HG03175 (cell line): Measurements from ENCODE around the gene OLA1.
A peak's percentile ranks its signal among the peaks of the same experiment; 100 is the strongest.

Experiments
- ATAC-seq: cut with Tn5 transposase; IDR thresholded peaks from one replicate; pipeline ENCODE4 v1.9.1; 2021; ENCODE audit warnings: mild to moderate bottlenecking, moderate library complexity; ENCODE audit not compliant: unreplicated experiment

OLA1 gene

DNA sequence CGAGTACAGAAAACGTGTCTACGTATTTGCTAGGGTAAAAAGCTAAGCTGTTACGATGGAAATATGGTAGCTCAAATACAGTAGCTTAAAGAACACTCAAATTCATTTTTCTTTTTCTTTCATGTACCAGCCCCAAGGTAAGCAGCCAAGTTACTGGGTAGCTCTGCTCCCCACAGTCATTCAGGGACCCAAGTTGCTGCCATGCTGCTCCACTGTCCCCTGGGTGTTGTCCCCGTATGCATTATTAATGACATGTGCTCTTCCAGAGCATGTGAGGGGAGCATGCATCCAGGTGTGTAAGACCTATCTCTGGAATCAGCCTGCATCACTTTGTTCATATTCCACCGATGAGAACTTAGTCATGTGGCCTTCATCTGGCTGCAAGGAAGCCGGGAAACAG is 178.1 kb downstream of the OLA1 start:
- no peak for ATAC-seq

DNA sequence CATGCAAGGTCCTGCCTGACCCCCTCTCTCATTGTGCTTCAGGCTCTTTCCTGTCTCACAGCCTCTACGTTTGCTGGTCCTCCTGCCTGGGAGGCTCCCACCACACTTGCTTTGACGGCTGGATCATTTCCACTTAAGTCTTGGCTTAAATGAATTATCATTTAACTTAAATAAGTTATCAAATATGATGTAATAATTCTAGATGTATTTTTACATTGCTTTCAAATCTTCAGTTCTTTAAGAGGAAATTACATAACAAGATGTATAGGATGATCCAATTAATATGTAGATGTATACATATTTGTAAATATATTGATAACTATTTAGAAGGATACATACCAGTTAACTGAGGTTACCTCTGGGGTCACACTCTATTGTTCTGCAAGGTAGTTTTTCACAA is 180.5 kb downstream of the OLA1 start:
- no peak for ATAC-seq

DNA sequence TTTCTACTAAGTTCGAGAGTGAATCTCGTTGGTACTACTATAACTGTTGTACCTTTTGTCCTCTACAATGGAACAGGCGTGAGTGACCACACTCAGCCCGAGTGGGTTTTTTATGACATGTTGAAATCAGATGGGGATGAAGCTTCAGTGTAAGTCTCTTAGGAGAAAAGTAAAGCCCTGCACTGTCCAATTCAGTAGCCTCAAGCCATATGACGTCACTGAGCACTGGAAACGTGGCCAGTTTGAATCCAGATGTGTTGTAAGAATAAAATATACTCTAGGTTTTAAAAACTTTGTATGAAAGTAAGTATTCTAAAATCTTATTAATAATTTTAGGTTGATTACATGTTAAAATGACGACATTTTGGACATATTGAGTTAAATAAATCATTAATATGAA is 181.5 kb downstream of the OLA1 start:
- no peak for ATAC-seq

DNA sequence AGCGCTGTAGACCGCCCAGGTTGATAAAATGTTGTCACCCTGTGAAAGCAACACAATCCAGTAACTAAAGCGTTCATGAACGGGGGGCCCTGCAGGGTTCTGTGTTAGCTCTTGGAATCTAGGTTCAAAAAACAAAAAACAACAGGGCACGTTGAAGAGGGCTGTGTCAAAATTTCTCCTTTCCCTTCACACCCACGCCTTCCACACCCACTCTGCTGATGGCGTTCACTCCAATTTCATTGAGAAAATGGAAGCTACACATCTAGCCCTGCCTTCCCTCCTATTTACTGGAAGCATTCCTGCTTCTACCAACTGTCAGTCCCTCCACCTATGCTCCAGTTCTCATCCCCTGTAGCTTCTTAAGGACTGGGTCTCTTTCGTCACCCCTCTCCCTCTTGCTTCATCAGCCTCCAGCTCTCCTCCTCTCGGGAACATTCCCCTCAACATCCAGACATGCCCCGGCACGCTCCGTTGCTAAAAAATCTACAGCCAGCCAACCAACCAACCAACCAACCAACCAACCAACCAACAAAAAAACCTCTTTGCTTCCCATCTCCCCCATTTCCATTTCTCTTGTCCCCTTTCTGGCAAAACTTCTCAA is 184.7 kb downstream of the OLA1 start:
- ATAC-seq, result no peak

DNA sequence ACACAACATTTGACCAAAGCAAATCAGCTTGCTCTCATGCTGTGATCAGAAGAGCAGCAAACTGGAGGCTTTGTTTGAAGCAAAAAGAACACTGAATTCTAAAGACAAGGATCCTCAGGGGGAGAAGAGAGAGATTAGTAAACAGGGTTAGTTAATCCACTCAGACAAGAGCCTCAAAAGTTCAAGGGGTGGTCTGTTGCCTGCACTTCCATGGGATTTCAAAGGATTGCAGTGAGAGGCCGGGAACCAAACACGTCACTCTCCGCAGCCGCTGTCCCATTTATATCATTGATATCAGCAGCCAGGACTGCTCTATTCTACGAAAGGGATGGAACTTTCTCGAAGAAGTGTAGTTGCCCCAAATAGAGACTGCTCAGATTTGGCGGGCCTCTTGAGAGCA is 185.4 kb downstream of the OLA1 start:
- no peak for ATAC-seq

DNA sequence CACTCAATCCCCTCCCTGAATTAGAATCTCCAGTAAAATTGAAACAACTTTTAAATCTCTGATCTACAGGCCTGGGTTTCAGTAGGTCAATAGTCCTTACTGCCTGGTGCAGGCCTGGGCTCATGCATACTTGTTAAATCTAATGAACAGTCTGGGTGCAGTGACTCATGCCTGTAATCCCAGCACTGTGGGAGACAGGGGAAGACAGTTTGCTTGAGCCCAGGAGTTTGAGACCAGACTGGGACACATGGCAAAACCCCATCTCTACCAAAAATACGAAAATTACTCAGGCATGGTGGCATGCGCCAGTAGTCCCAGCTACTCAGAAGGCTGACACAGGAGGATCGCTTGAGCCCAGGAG is 188.5 kb downstream of the OLA1 start:
- ATAC-seq, result no peak

DNA sequence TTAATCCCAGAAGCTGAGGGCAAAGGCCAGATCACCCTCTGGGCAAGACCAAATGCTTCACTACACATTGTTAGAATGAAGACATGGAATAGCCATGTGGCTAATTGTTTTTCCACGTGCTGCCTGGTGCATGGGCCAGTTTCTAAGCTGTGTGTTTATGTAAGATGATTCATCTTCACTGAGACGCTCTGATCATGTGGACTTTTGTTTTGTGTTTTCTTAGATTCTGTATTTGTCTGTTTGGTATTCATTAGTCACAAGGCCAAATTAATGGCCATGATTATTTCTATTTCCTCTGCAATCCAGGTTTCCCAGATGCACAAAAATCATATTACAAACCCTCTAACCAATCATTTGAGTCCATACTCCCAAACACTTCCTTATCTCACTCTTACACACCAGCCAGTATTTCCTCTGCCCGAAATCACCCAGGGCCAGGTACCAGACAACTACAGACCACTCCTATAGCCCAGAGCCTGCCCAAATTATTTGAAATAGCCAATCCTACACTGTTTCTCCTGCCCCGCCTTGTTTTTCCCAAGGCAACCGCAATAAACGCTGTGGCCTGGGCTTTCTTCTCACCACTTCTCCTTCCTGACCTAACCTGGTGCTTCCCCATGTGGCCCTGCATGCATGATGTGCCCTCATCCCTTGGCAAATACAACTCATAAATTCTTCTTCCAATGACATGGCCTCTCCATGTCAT is 189.0 kb downstream of the OLA1 start:
- ATAC-seq, result no peak

DNA sequence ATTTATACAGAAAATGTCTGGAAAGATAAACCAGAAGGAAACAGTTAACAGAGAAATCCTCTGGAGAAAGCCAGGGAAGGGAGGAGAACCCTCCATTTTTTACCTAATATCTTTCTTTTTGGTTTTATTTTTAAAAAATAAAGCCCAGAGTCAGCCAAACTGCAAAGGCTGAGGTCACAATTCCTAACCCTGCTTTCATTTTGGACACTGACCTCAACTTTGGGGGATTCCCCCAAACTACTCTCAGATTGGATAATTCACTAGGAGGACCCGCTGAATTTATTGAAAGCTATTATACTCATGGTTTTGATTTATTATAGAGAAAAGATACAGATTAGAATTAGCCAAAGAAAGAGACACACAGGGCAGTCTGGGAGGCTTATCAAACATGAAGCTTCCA is 189.9 kb downstream of the OLA1 start:
- no peak for ATAC-seq

DNA sequence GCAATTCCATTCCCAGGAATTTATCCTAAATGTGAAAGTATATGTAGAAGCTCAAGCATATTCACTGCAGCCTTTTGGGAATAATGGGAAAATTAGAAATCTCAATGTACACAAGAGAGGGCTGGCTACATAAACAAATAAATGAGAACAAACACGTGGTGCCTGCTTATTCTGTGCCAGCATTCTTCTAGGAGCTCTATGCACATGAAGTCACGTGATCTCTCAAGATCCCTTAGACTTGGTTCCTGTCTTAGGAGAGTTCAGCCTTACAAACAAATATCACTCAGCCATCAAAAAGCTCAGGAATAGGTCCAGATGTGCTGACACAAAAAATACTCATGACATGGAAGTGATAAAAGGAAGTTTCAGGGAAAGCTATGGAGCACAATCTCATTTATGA is 190.3 kb downstream of the OLA1 start:
- ATAC-seq, result no peak

DNA sequence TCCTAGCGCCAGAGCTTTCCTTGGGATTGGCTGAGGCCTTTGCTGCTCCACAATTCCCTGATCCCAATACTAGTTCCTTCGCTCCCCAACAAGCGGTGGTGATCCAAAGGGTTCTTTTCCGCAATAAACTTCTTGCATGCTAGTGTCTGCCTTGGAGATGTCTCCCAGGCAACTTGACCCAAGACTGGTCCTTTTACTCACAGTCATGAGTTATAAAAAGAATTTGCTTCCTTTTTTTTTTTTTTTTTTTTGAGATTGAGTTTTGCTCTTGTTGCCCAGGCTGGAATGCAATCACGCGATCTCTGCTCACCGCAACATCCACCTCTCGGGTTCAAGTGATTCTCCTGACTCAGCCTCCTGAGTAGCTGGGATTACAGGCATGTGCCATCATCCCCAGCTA is 193.4 kb downstream of the OLA1 start:
- no peak for ATAC-seq

DNA sequence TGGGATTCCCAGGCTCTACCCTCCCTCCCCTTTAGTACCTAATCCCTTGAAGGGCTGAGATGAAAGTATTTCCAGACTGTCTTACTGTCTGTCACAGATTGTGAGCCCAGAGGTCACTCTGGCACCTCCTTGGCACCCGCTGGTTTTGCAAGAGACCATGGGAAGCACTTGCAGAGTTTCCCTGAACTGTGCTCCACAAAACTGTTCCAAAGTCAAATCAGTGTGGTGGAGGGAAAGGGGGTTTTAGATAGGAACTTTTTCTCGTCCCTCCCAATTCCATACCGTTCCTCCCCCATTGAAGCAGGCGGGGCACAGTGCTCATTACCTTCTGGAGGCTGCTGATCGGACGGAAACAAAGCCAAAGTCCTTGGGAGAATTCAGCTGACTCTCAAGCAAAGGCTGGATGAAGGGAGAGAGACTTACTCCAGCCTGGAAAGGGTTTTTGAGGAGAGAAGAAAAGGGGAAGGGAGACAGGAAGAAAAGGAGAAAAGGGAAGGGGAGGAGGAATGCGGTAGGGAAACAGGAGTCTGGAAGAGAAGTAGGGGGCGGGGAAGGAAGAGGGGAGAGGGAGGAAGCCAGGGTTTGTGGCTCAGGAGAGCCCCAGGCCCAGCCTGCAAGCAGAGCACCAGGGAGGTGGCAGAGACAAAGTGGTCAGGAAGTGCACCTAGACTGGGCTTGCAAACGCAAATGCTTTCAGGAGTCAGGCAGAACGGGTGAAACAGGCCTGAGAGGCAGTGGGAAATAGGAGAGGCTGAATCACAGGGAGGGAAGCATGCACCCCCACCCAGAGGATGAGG is 194.8 kb downstream of the OLA1 start:
- ATAC-seq, result no peak

DNA sequence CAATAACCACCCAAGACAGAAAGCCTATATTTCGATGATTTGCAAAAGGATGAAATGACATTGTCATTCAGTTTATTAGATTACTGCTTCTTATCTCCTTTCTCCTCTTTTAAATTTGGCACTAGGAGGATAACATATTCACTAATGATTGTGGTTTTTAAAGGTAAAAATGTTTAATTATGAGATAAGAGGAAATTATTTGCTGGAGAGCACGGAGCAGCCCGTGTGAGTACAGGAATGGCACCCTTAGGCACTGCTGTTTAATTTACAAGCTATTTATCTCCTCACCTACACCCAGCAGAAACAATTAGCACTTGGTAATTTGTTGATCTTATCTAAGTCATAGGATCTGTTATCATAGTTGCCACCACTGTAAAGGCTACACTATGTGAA is 195.8 kb downstream of the OLA1 start:
- no peak for ATAC-seq

DNA sequence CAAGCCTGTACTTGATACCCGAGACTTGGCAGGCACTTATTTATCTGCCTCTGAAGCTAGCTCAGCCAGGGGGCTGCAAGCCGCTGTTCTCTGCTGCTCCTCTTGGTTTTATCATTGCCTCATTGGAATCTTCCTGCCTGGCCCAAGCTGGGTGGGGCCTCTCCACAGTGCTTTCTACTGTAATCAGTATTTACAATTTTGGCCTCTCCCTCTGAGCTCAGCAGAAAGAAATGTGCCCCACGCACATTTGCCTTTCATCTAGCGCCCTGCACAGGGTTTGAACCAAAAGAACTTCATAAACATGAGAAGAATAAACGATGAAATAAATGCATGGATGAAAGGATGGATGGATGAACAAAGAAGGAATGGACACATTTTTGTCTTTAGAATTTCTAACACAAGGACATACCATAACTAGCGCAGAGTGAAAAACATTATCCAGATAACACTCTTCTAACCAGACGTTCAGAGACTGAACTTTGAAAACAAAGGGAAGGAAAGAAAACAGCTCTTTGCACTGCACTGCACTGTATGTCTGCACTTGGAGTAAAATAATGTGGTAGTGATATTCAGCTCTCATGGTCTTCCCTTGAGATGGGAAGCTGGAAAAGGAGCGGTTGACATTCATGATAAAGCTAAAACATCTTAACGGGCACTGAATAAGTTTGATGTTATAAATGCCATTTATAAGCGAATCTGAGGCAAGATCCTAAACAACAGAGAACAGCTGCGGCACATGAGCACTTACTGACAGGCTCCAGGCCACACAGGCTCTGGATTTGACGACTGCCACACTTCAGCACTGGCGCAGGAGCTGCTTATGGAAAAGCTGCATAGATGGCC is 196.4 kb downstream of the OLA1 start:
- ATAC-seq, result no peak

DNA sequence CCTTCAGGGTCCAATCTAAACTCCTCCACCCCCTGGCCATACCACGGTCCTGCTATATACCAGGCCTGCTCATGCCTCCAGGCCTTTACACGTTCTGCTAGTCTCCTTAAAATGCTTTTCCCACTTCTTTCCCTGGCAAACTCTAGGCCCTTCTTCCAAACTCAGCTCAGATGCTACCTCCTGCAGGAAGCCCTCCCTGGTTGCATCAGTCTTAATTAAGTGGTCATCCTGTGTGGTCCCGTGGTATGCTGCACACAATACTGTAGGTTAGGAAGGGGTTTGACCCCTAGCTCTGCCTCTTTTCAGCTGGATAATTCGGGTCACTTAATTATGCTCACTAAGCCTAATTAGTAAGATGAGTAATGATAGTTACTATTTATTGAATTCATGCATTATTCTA is 197.3 kb downstream of the OLA1 start:
- no peak for ATAC-seq

DNA sequence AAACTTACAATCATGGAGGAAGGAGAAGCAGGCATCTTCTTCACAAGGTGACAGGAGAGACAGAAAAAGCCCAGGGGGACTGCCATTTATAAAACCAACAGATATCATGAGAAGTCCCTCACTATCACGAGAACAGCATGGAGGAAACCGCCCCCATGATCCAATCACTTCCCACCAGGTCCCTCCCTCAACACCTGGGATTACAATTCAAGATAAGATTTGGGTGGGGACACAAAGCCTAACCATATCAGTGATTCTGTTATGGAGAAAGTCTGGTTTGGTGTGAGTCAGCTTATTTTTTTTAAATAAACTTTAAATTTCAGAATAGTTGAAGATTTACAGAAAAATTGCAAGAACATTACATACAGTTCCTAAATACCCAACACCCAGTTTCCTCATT is 198.4 kb downstream of the OLA1 start:
- ATAC-seq, result no peak

DNA sequence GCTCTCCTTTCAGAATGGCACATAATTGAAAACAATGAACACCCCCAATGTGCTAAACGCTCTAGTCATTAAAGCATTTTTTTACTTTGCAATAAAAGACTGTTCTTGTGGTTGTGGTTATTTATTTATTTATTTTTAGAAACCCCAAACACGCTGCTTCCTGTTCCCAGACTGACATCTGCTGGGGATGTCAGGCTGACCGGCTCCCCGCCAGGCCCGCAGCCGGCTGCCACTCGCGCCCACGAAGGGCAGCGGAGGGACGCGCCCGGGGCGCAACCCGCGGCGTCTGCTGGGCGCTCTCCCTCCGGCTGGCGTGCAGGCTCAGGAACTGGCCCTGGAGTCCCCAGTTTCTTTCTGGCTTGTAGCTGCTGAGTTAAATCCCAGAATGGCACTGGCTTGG is 200.1 kb downstream of the OLA1 start:
- no peak for ATAC-seq

DNA sequence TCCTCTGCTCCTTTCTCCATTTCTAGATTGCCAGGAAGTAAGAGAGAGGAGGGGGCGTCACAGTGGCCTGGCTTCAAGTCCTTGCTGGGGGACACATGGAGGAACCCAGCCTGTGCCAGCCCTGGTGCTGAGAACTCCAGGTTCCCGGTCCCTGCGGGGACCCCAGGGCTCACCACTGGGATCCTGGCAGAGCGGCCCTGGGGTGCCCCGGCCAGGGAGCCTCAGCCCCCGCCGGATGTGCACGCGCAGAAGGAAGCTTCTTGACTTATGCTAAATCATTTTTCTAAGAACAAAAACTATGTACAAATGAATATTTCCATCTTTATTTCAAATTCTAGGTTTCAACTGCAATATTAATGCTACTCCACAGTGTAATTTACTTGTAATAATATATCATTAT is 200.6 kb downstream of the OLA1 start:
- no peak for ATAC-seq

DNA sequence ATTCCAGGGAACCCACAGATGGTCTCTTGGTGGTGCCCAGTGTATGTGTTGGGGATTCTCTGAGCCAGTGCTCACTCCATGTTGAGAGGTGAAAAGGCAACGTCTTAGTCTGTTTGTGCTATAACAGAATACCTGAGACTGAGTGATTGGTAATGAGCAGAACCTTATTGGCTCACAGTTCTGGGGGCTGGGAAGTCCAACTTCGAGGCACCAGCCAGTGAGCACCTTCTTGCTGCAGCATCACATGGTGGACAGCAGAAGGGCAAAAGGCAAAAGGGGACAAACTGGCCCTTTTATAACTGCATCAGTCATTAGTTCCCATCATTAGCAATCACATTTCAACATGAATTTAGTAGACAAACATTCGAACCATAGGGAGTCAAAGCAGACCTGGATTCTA is 202.2 kb downstream of the OLA1 start:
- no peak for ATAC-seq

DNA sequence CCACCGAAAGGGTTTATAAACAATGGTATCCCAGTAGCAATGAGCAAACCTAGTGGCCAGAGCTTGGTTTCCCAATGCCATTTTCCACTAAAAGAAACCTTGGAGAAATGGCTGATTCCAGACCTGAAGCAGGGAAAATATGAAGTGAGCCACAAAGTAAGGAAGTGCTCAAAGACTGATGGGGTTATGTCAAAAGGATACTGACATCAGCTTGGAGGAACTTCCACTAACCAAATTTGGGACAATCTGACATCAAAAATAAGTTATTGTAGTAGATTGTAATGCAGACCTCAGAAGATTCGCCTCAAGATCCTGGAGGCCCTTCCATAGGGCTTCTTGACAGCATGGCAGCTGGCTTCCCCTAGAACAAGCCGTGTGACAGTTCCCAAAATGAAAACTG is 203.8 kb downstream of the OLA1 start:
- ATAC-seq, result no peak

DNA sequence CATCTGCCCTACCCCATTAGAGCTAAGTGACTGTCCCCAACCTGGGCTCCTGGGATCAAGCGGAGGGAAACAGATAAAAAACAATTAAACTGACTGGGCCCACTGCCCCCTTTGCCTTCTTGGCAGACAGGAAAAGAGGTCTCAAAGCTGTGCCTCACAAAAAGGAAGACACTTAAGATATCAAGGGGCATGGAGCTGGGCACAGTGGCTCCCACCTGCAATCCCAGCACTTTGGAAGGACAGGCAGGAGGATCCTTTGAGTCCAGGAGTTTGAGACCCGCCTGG is 208.0 kb downstream of the OLA1 start:
- no peak for ATAC-seq

DNA sequence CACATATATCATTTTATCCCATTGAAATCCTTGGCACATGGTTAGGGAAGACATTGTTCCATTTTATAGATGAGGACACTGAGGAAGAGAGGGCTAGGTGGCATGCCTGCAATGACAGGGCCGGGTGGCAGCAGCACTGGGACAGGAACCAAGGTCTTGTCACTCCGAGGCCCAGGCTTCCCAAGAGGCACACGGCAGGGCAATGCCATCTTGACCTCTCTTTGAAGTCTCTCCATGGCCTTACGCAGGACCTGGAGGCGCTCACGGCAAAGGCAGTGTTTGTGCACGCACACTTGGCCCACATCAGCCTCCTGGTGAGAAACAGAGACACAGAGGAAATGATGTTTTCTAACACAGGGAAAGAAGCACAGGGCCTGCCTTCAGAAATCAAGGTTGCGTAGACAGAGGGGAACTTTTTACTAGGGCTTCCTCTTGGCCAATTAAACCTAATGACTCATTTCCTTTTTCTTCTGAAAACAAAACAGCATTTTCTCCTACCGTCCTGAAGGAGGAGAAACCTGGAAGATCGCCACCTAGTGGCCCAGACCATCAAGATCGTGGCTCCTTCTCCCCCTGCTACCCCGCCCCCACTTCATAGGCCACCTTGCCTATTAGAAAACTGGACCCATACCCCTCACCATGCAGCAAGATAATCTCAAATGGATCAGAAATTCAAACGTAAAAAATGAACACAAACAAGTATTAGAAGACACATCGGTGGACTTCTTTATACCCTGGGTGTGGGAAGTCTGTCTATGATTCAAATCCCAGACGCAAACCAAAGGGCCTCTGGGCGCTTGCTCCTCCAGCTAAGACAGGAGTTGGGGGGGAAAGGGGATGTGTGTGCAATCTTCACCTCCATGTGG is 208.5 kb downstream of the OLA1 start:
- ATAC-seq, result peak; percentile 89
